Activated naive CD8-positive, alpha-beta T cell treated with anti-CD3 and anti-CD28 coated beads, Interleukin-2, amount 10 ng/mL, durations not matched to agents 7 days and 5 days (primary cell): ENCODE measurements around the gene TMUB2. TPM values are rescaled to one million over a fixed set of nuclear protein-coding genes. Genes with fewer than 3 reads are reported as not detected.

Source experiments
- ATAC-seq: fragments of 150-1000 bp; cut with Tn5 transposase; one replicate; pipeline ENCODE4 v1.10.0; 2021; ENCODE audit warnings: low read depth, moderate library complexity
- POLR2A ChIA-PET: fragments of 350-600 bp; sonication (Branson Sonifier 250); formaldehyde crosslinking; loops from one replicate; lab custom pipeline; 2021; ENCODE audit warnings: antibody characterized with exemption; lab: Charles Lee
- DNase-seq: peaks from one replicate; pipeline ENCODE4 v3.0.0; 2021
- H3K27ac Mint-ChIP-seq: one replicate; pipeline ENCODE4 v1.8.0; 2022; ENCODE audit warnings: mild to moderate bottlenecking, mixed read lengths
- H3K27me3 Mint-ChIP-seq: one replicate; pipeline ENCODE4 v1.8.0; 2022; ENCODE audit warnings: mild to moderate bottlenecking, moderate library complexity, mixed read lengths
- H3K36me3 Mint-ChIP-seq: one replicate; pipeline ENCODE4 v1.8.0; 2021; ENCODE audit warnings: mild to moderate bottlenecking, mixed read lengths
- H3K4me1 Mint-ChIP-seq: one replicate; pipeline ENCODE4 v1.8.0; 2021; ENCODE audit warnings: mixed read lengths
- H3K4me3 Mint-ChIP-seq: one replicate; pipeline ENCODE4 v1.8.0; 2022; ENCODE audit warnings: mild to moderate bottlenecking, moderate library complexity, mixed read lengths
- H3K9me3 Mint-ChIP-seq: one replicate; pipeline ENCODE4 v1.8.0; 2021; ENCODE audit warnings: mixed read lengths
- total RNA-seq, 2 experiments: library from RNA; stranded (reverse); gene quantifications; one replicate each; pipeline ENCODE4 v1.2.3, GENCODE V29; 2021

TMUB2 gene
- total RNA-seq, 2 experiments from 2014 or later: 38.3 to 42.5 TPM

DNA sequence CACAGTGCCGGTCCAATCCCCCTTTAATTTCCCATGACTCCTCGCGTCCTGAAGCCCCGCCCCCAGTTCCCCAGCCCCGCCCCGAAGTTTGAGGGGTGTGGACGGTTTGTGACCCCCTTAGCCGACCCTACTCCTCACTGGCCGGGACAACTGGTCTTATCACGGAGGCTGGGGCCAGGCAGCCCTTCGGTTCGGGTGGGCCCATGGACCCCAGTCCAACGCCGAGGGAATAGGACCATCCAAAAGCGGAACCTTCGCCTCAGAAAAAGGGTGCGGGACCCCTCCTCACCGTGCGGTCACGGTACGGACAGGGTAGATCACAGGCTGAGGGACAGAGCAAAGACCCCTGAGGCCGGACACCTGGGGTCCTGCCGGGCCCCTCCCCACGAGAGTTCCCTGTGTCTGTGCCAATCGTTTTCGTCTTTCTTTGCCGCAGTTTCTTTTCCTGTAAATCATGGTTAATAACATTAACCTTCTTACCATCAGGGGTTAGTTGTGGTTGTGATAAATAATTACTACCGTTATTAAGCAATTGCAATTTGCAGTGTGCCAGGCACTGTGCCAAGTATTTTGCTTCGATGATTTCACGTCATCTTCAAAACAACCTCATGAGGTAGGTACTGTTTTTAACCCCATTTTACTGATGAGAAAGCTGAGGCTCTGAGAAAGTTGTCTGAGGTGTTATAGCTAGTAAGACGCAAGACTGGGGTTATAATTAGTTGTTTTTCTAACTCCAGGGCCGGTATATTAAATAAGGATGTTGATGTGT lies 543 bp downstream of the TMUB2 start:
- DNase-seq (no peak), ATAC-seq (peak; percentile 52)
- POLR2A ChIA-PET: interaction anchor here (0.6 to 4.2 kb wide), 15 partner anchors 11 to 316 kb away, joined by 3 to 56 read pairs (median 8); partner anchors contain the start of genes ASB16, ATXN7L3, GPATCH8 and GRN
- Mint-ChIP-seq H3K27ac (peak overlapping the region; percentile 99), H3K27me3 (no peaks in the 10 kb centered on the region), H3K36me3 (peaks cover 13% of the 10 kb centered on the region), H3K4me3 (peak overlapping the region; percentile 99), H3K9me3 (no peaks in the 10 kb centered on the region), H3K4me1 (peaks cover 28% of the 10 kb centered on the region)

DNA sequence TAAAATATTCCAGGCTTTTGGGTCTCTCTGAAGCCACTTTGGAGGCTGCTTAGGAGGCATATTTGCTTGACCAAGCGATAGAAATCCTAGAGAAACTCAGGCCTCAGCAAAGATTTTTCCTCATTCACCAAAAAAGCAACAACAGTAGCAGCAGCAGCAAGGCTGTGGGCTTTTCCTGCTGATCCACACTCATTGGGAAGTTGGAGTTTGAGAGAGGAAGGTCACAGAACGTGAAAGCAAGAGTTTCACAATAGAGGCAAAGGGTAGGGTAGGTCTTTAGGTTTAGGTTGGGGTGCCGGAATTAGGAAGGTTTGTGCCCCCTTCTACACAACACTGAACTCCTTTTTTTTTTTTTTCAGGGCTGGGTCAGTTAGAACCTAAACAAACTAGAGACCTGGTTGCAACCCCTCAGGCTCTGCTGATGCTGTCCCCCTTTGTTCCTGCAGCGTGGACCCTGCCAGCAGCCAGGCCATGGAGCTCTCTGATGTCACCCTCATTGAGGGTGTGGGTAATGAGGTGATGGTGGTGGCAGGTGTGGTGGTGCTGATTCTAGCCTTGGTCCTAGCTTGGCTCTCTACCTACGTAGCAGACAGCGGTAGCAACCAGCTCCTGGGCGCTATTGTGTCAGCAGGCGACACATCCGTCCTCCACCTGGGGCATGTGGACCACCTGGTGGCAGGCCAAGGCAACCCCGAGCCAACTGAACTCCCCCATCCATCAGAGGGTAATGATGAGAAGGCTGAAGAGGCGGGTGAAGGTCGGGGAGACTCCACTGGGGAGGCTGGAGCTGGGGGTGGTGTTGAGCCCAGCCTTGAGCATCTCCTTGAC lies 2.0 kb downstream of the TMUB2 start:
- H3K36me3 Mint-ChIP-seq: peaks cover 11% of the 10 kb centered on the region
- H3K4me3 Mint-ChIP-seq: peak overlapping the region; percentile 99
- peaks cover 24% of the 10 kb centered on the region for H3K4me1 Mint-ChIP-seq
- H3K27me3 Mint-ChIP-seq: no peaks in the 10 kb centered on the region
- H3K27ac Mint-ChIP-seq: peak overlapping the region; percentile 99
- DNase-seq: no peak
- POLR2A ChIA-PET: interaction anchor here (0.7 to 3.2 kb wide), 3 partner anchors 10 to 141 kb away, joined by 3 to 21 read pairs (median 3); partner anchors contain the start of genes ATXN7L3 and HDAC5
- H3K9me3 Mint-ChIP-seq: no peaks in the 10 kb centered on the region
- ATAC-seq: no peak

DNA sequence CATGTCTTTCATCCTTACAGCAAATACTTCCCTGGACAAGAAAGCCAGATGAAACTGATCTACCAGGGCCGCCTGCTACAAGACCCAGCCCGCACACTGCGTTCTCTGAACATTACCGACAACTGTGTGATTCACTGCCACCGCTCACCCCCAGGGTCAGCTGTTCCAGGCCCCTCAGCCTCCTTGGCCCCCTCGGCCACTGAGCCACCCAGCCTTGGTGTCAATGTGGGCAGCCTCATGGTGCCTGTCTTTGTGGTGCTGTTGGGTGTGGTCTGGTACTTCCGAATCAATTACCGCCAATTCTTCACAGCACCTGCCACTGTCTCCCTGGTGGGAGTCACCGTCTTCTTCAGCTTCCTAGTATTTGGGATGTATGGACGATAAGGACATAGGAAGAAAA lies 3.7 kb downstream of the TMUB2 start:
- Mint-ChIP-seq H3K9me3 (no peaks in the 10 kb centered on the region), H3K36me3 (peaks cover 11% of the 10 kb centered on the region), H3K27ac (peak overlapping the region; percentile 56), H3K4me3 (peak overlapping the region; percentile 16), H3K4me1 (peaks cover 15% of the 10 kb centered on the region), H3K27me3 (no peaks in the 10 kb centered on the region)
- ATAC-seq (no peak), DNase-seq (no peak)
- POLR2A ChIA-PET: interaction anchor here (3.2 kb wide), 1 partner anchor 8 kb away, joined by 21 read pairs; the partner anchor contains the start of gene ATXN7L3

DNA sequence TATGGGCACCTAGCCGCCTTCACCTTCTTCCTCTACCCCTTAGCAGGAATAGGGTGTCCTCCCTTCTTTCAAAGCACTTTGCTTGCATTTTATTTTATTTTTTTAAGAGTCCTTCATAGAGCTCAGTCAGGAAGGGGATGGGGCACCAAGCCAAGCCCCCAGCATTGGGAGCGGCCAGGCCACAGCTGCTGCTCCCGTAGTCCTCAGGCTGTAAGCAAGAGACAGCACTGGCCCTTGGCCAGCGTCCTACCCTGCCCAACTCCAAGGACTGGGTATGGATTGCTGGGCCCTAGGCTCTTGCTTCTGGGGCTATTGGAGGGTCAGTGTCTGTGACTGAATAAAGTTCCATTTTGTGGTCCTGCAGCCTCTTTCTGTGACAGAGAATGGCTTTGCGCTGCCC lies 4.6 kb downstream of the TMUB2 start:
- ATAC-seq (no peak), DNase-seq (no peak)
- Mint-ChIP-seq H3K27me3 (no peaks in the 10 kb centered on the region), H3K27ac (peak overlapping the region; percentile 25), H3K4me1 (peaks cover 17% of the 10 kb centered on the region), H3K9me3 (no peaks in the 10 kb centered on the region), H3K4me3 (no peak overlapping the region), H3K36me3 (peaks cover 9% of the 10 kb centered on the region)
- POLR2A ChIA-PET: interaction anchor here (0.8 to 3.2 kb wide), 2 partner anchors 7 to 12 kb away, joined by 4 to 21 read pairs; partner anchors contain the start of gene ATXN7L3

DNA sequence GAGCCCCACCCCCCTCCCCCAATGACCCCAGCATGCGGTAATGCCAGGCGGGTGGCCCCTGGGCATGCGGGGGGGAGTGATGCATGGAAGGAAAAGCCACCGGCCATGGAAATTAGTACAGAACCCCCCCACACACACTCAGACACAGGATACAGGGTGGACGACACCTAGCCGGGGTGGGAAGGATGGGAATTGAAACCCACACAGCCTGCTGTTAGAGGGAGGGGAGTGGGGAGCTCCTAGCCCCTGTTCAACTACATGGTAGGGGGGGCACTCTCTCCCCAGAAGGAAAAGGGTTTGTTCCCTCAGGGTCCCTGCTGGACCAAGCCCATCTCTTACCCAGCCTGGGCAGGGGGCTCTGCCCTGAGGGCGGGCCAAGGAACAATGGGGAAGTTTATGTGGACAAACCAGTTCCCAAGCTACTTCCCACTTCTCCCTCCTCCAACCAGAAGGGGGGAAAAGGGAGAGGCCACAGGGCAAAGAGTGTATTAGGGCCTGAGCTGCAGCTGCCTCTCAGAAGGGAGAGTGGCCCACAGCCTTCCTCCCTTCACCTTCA lies 5.2 kb downstream of the TMUB2 start:
- no peaks in the 10 kb centered on the region for H3K27me3 Mint-ChIP-seq
- no peak for DNase-seq
- no peaks in the 10 kb centered on the region for H3K9me3 Mint-ChIP-seq
- H3K36me3 Mint-ChIP-seq: peaks cover 11% of the 10 kb centered on the region
- H3K27ac Mint-ChIP-seq: no peak overlapping the region
- ATAC-seq: no peak
- peaks cover 20% of the 10 kb centered on the region for H3K4me1 Mint-ChIP-seq
- POLR2A ChIA-PET: no interaction called here
- no peak overlapping the region for H3K4me3 Mint-ChIP-seq

DNA sequence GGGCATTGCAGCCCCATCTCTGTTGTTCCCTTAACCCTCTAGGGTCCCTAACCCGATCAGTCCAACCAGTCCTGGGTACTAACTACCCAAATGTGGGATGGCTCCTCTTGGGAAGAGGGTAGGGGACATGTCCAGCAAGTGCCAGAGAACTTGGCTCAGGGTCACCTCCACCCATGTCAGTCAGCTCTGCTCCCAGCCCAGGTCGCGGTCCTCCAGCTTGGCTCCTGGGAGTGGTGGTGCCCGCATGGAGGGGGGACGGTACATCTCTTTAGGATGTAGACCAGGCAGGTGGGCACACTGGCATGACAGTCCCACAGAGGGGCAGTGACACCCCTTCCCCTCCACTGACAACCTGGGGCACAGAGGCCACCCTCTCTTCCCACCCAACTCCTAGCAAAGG lies 6.0 kb downstream of the TMUB2 start:
- no peak overlapping the region for H3K27ac Mint-ChIP-seq

DNA sequence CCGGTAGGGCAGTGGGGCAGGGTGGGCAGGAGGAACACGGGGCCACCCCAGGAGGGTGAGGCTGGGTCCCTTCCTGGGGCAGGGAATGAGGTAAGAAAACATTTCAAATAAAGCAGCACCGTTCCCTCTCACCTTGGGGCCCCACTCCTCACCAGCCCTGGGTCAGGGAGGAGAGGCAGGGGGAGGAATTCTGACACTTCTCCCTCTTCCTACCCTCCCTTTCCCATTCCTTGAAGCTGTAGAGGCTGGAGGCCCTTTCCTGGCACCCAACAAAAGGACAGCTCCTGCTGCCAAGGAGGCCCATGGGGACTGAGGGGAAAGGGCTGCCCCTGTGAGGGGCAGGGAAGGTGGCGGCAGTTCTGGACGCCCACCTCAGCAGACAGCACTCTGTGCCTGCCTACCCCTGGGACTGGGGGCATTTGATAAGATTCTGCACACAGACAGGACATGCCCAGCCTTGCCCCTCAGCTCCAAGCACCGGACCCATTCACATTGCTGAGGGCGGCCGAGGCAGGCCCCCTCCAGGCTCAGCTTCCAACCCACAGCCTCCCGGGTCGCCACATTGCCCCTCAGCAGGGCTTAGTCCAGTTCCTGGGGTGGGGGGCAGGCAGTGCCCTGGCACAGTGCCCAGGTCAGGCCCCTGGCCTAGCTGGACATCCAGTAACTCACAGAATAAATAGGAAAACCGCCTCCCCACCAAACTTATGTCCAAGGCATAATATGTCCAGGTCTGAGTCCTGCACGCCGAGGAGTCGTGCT lies 6.7 kb downstream of the TMUB2 start:
- POLR2A ChIA-PET: interaction anchor here (0.9 kb wide), 1 partner anchor 8 kb away, joined by 3 read pairs; no protein-coding TSS in a partner anchor
- H3K9me3 Mint-ChIP-seq: no peaks in the 10 kb centered on the region
- peaks cover 16% of the 10 kb centered on the region for H3K36me3 Mint-ChIP-seq
- peak overlapping the region; percentile 48 for H3K27ac Mint-ChIP-seq
- ATAC-seq: no peak
- DNase-seq: no peak
- H3K4me1 Mint-ChIP-seq: peaks cover 22% of the 10 kb centered on the region
- no peak overlapping the region for H3K4me3 Mint-ChIP-seq
- no peaks in the 10 kb centered on the region for H3K27me3 Mint-ChIP-seq

More for the DNA sequence above, 6.0 kb downstream of the TMUB2 start:
- ATAC-seq (no peak), DNase-seq (no peak)
- Mint-ChIP-seq H3K4me1 (peaks cover 22% of the 10 kb centered on the region), H3K9me3 (no peaks in the 10 kb centered on the region), H3K27me3 (no peaks in the 10 kb centered on the region), H3K4me3 (no peak overlapping the region), H3K36me3 (peaks cover 14% of the 10 kb centered on the region)
- POLR2A ChIA-PET: no interaction called here

DNA sequence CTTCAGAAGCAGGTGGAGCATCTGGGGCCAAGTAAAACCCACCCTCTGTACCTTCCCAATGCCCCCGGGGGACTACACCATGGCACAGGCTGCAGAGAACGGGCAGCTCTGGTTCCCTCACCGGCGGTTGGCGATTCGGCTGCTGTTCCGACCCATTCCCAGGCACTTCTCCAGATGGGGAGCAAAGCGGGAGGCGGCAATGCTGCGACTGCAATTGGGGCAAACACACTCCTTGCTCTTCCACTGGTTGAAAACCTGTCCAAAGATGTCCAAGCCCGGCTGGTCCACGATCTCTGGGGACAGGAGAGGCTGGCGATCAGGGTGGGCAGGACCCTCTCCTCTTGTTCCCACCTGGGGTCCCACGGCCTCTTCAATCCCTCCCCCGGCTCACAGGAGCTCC lies 10.3 kb downstream of the TMUB2 start:
- Mint-ChIP-seq H3K36me3 (peaks cover 8% of the 10 kb centered on the region), H3K4me3 (peak overlapping the region; percentile 95), H3K9me3 (no peaks in the 10 kb centered on the region), H3K27ac (peak overlapping the region; percentile 95), H3K27me3 (no peaks in the 10 kb centered on the region), H3K4me1 (peaks cover 29% of the 10 kb centered on the region)
- DNase-seq (no peak), ATAC-seq (no peak)
- POLR2A ChIA-PET: interaction anchor here (3.1 to 4.1 kb wide), 2 partner anchors 7 to 11 kb away, joined by 21 to 56 read pairs; partner anchors contain the start of gene TMUB2

DNA sequence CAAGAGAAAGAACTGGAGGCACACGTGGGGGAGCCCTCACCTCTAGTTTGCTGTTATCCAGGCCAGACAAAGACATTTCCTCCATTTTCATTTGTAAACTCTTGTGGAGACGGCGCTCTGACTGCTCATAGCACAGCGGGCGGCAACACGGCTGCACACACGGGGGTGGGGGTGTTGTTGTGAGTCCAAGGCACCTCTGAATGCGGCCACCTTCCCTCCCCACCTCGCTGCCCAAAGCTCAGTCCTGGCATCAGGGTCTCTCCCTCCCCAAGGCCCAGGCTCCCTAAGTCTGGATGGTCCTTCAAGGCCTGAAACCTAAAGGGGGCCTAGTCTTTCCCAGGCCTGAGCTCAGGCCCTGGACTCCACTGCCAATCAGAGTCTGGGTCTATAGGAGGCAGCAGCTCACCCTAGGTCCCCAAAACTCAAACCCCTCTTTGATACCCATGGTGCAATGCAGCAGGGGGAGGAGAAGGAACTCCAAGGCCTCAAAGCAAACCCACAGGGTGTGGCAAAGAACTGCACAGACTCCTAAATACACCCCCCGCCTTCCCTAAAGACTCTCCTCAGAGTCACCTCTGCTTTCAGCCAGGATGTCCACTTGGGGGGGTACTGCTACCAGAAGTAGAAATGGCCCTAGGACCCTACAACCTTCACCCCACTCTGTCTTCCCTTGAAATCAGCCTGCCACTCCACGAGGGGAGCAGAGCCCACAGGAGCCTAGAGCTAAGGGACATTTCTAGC lies 11.4 kb downstream of the TMUB2 start:
- Mint-ChIP-seq H3K27me3 (no peaks in the 10 kb centered on the region), H3K4me3 (peak overlapping the region; percentile 95), H3K4me1 (peaks cover 35% of the 10 kb centered on the region), H3K27ac (peak overlapping the region; percentile 95), H3K36me3 (peaks cover 8% of the 10 kb centered on the region), H3K9me3 (no peaks in the 10 kb centered on the region)
- peak; percentile 63 for DNase-seq
- POLR2A ChIA-PET: interaction anchor here (0.5 to 4.6 kb wide), 12 partner anchors 8 to 946 kb away, joined by 3 to 56 read pairs (median 9); partner anchors contain the start of genes GRN and TMUB2
- peak; percentile 42 for ATAC-seq

DNA sequence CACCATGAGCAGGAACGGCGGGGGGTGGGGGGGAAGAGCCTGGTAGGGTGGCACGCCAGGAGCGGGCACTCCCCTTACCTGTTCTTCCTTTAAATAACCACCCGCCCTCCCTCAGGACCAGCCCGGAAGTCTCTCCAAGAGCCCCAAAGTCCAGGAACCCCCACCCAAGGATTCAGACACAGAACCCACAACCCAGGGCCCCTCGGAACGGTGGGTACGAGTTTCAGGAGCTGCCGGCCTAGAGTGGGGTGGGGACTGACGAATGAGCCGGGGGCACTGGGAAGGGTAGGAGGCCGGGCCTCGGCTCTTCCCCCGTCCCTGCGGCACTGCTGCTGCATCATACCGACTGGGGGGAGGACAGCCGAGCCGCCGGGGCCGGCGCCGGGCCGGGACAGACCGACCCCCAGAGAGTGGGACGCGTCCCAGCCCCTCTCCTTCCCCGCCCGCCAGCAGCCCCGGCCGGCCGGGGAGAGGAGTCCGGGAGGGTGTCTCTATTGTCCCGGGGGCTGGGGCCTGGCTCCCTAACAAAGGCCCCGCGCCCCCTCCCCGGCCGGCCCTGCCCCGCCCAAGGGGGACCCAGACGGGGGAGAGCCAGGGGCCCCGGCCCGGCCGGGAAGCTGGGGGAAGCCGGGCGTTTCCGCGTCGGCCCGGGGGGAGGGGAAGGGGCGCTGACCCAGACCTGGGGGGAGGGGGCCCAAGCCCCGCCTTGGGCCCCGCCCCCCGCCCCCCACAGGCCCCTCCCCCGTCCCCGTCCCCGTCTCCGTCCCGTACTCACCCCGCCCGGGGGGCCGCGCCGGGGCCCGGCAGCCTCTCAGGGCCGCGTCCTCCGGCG lies 12.2 kb downstream of the TMUB2 start:
- Mint-ChIP-seq H3K4me3 (peak overlapping the region; percentile 95), H3K9me3 (no peaks in the 10 kb centered on the region), H3K27ac (peak overlapping the region; percentile 95), H3K4me1 (peaks cover 43% of the 10 kb centered on the region), H3K36me3 (peaks cover 9% of the 10 kb centered on the region), H3K27me3 (no peaks in the 10 kb centered on the region)
- DNase-seq: peak; percentile 78
- POLR2A ChIA-PET: interaction anchor here (0.5 to 4.6 kb wide), 13 partner anchors 9 to 945 kb away, joined by 3 to 56 read pairs (median 9); partner anchors contain the start of genes GRN, SLC25A39 and TMUB2
- peak; percentile 11 for ATAC-seq
